ENCODE results near the gene MIPEP. TPM values are rescaled to one million over a fixed set of nuclear protein-coding genes. Genes with fewer than 3 reads are reported as not detected.
A peak's percentile ranks its signal among the peaks of the same experiment; 100 is the strongest.

MIPEP gene
- polyA plus RNA-seq, 6 donors from 2014 or later, result 5.1 to 27.3 (median 22.4) TPM

GRCh38 chr13:23715092-23715761, 174.0 kb downstream of the MIPEP start:
- peaks cover 12 to 24% (median 21%) of the 10 kb centered on the region in 3 donors for H3K27me3 Mint-ChIP-seq
- no peak for DNase-seq
- peaks cover 0 to 11% (median 7%) of the 10 kb centered on the region in 3 donors for H3K4me1 Mint-ChIP-seq
- H3K9me3 Mint-ChIP-seq, result peaks cover 0 to 14% (median 6%) of the 10 kb centered on the region in 7 donors
- peak overlapping the region in 2 of 8 donors; percentile 49 to 50 for H3K4me3 Mint-ChIP-seq
- ATAC-seq (ENCODE audit: low read depth in 2 of 2), result no peak
- peak overlapping the region in 1 of 6 donors; percentile 69 for H3K27ac Mint-ChIP-seq
- H3K36me3 Mint-ChIP-seq, result peaks cover 0 to 27% of the 10 kb centered on the region in 2 donors

DNA sequence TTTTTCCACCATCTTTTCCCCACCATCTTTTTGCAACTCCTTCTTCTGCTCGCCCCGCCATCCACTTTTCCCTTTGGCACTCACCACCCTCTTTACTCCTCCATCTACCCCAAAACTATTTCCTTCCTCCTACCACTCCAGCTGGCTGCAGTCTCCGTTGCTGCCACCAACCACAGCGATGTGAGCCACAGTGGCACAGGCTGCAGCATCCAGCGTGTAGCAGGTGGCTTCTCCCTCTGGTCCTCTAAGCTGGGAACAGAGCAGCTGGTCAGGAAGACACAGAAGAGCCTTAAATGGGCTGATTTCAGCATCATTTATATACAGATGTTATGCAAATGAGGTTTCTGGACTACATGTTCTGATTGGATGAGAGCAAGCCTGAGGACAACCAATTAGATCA, 174.5 kb downstream of the MIPEP start:
- H3K9me3 Mint-ChIP-seq, result peaks cover 0 to 14% (median 6%) of the 10 kb centered on the region in 7 donors
- H3K4me1 Mint-ChIP-seq, result peaks cover 0 to 11% (median 7%) of the 10 kb centered on the region in 3 donors
- peak overlapping the region in 1 of 8 donors; percentile 9 for H3K4me3 Mint-ChIP-seq
- no peak for ATAC-seq (ENCODE audit: low read depth in 2 of 2)
- DNase-seq, result no peak
- peaks cover 0 to 27% of the 10 kb centered on the region in 2 donors for H3K36me3 Mint-ChIP-seq
- peaks cover 12 to 24% (median 21%) of the 10 kb centered on the region in 3 donors for H3K27me3 Mint-ChIP-seq
- H3K27ac Mint-ChIP-seq, result peak overlapping the region in 1 of 6 donors; percentile 69

- ATAC-seq (ENCODE audit: low read depth in 2 of 2), result no peak
- no peak overlapping the region for H3K27ac Mint-ChIP-seq
- H3K9me3 Mint-ChIP-seq, result peaks cover 0 to 14% (median 6%) of the 10 kb centered on the region in 7 donors
- DNase-seq, result no peak
- H3K36me3 Mint-ChIP-seq, result peaks cover 0 to 27% of the 10 kb centered on the region in 2 donors
- H3K27me3 Mint-ChIP-seq, result peaks cover 9 to 24% (median 21%) of the 10 kb centered on the region in 3 donors
- H3K4me3 Mint-ChIP-seq, result no peak overlapping the region
- H3K4me1 Mint-ChIP-seq, result peaks cover 0 to 7% (median 4%) of the 10 kb centered on the region in 3 donors
Observed at GRCh38 chr13:23711355-23711754, 177.8 kb downstream of the MIPEP start.

GRCh38 chr13:23710366-23710765, 178.8 kb downstream of the MIPEP start:
- no peak overlapping the region for H3K4me3 Mint-ChIP-seq
- ATAC-seq (ENCODE audit: low read depth in 2 of 2) (no peak), DNase-seq (no peak)
- peaks cover 9 to 25% (median 23%) of the 10 kb centered on the region in 3 donors for H3K27me3 Mint-ChIP-seq
- H3K9me3 Mint-ChIP-seq, result peaks cover 0 to 14% (median 6%) of the 10 kb centered on the region in 7 donors
- H3K27ac Mint-ChIP-seq, result no peak overlapping the region
- H3K36me3 Mint-ChIP-seq, result peaks cover 0 to 27% of the 10 kb centered on the region in 2 donors
- H3K4me1 Mint-ChIP-seq, result peaks cover 0 to 5% (median 4%) of the 10 kb centered on the region in 3 donors

DNA sequence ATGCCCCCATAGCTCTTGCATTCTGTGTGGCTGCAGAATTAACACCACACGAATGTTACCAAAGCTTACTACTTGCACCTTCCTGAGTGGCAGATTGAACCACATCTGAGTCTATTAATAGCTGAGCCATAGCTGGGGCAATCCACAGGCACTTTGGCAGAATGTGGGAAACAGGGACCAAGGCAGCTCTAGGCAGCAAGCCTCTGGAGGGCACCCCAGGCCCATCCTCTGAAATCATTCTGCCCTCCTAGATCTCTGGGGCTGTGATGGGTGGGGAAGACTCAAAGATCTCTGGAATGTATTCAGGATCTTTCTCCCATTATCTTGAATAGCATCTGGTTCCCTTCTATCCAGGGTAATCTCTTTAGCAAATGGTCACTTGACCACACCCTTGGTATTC, 179.7 kb downstream of the MIPEP start:
- ATAC-seq (ENCODE audit: low read depth in 2 of 2) (no peak), DNase-seq (no peak)
- Mint-ChIP-seq H3K4me1 (peaks cover 5 to 6% (median 5%) of the 10 kb centered on the region in 3 donors), H3K4me3 (no peak overlapping the region), H3K27ac (no peak overlapping the region), H3K27me3 (peaks cover 9 to 26% (median 19%) of the 10 kb centered on the region in 3 donors), H3K36me3 (peaks cover 0 to 22% of the 10 kb centered on the region in 2 donors), H3K9me3 (peaks cover 0 to 14% (median 6%) of the 10 kb centered on the region in 7 donors)

- no peak overlapping the region for H3K27ac Mint-ChIP-seq
- peaks cover 0 to 6% of the 10 kb centered on the region in 2 donors for H3K36me3 Mint-ChIP-seq
- peaks cover 4 to 14% (median 5%) of the 10 kb centered on the region in 3 donors for H3K27me3 Mint-ChIP-seq
- DNase-seq (no peak), ATAC-seq (ENCODE audit: low read depth in 2 of 2) (no peak)
- H3K4me3 Mint-ChIP-seq, result no peak overlapping the region
- H3K9me3 Mint-ChIP-seq, result peaks cover 0 to 7% (median 5%) of the 10 kb centered on the region in 7 donors
- H3K4me1 Mint-ChIP-seq, result peaks cover 5 to 7% (median 6%) of the 10 kb centered on the region in 3 donors
Observed at GRCh38 chr13:23707674-23708073, 181.5 kb downstream of the MIPEP start.

DNA sequence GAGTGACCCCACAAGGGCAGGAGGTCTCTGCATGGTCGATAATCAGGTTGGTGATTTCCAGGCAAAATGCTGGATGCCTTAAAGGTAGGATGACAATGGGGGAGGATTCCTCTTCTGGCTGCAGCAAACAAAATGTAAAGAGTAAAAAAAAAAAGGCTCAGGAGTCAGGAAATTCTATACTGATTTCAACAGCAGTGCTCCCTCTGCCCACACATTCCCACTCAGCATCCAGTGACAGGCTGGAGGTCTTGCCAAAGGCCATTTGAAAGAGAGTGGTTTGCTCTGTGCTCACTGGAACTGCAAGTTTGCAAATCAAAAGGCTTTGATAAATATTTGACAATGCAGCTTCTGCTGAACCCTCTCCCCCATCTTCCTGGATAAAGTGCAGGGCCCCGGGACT, 183.6 kb downstream of the MIPEP start:
- peaks cover 5 to 7% (median 6%) of the 10 kb centered on the region in 3 donors for H3K4me1 Mint-ChIP-seq
- ATAC-seq (ENCODE audit: low read depth in 2 of 2) (no peak), DNase-seq (no peak)
- no peak overlapping the region for H3K4me3 Mint-ChIP-seq
- peaks cover 19 to 30% (median 20%) of the 10 kb centered on the region in 3 donors for H3K27me3 Mint-ChIP-seq
- no peak overlapping the region for H3K27ac Mint-ChIP-seq
- H3K9me3 Mint-ChIP-seq, result peaks cover 0 to under 1% (median 0%) of the 10 kb centered on the region in 7 donors
- no peaks in the 10 kb centered on the region for H3K36me3 Mint-ChIP-seq

- H3K36me3 Mint-ChIP-seq, result no peaks in the 10 kb centered on the region
- DNase-seq, result no peak
- H3K4me3 Mint-ChIP-seq, result no peak overlapping the region
- peaks cover 20 to 41% (median 23%) of the 10 kb centered on the region in 3 donors for H3K27me3 Mint-ChIP-seq
- no peak for ATAC-seq (ENCODE audit: low read depth in 2 of 2)
- peaks cover 0 to 1% (median 0%) of the 10 kb centered on the region in 7 donors for H3K9me3 Mint-ChIP-seq
- H3K4me1 Mint-ChIP-seq, result peaks cover 5 to 7% (median 6%) of the 10 kb centered on the region in 3 donors
- no peak overlapping the region for H3K27ac Mint-ChIP-seq
Observed at GRCh38 chr13:23703246-23703860, 185.8 kb downstream of the MIPEP start.

GRCh38 chr13:23701636-23702035, 187.6 kb downstream of the MIPEP start:
- Mint-ChIP-seq H3K27me3 (peaks cover 20 to 41% (median 26%) of the 10 kb centered on the region in 3 donors), H3K36me3 (no peaks in the 10 kb centered on the region)

GRCh38 chr13:23701186-23701585, 188.0 kb downstream of the MIPEP start:
- DNase-seq (no peak), ATAC-seq (ENCODE audit: low read depth in 2 of 2) (no peak)
- H3K4me1 Mint-ChIP-seq, result peaks cover 15 to 16% (median 16%) of the 10 kb centered on the region in 3 donors
- H3K9me3 Mint-ChIP-seq, result peaks cover 0 to 1% (median 0%) of the 10 kb centered on the region in 7 donors
- H3K4me3 Mint-ChIP-seq, result no peak overlapping the region
- H3K27ac Mint-ChIP-seq, result no peak overlapping the region
- H3K27me3 Mint-ChIP-seq, result peaks cover 20 to 41% (median 23%) of the 10 kb centered on the region in 3 donors
- H3K36me3 Mint-ChIP-seq, result no peaks in the 10 kb centered on the region

More at GRCh38 chr13:23701636-23702035, 187.6 kb downstream of the MIPEP start:
- Mint-ChIP-seq H3K27ac (no peak overlapping the region), H3K9me3 (peaks cover 0 to 1% (median 0%) of the 10 kb centered on the region in 7 donors), H3K4me3 (no peak overlapping the region), H3K4me1 (peaks cover 10 to 14% (median 12%) of the 10 kb centered on the region in 3 donors)
- no peak for ATAC-seq (ENCODE audit: low read depth in 2 of 2)
- DNase-seq, result no peak

DNA sequence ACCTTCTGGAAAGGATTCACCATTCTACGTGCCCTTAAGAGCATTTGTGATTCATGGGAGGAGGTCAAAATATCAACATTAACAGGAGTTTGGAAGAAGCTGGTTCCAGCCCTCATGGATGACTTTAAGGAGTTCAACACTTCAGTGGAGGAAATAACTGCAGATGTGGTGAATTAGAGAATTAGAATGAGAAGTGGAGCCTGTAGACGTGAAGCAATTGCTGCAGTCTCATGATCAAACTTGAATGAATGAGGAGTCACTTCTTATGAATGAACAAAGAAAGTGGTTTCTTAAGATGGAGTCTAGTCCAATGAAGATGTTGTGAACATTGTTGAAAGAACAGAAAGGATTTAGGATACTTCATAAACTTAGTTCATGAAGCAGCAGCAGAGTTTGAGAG, 189.9 kb downstream of the MIPEP start:
- Mint-ChIP-seq H3K4me1 (peaks cover 17 to 21% (median 17%) of the 10 kb centered on the region in 3 donors), H3K27me3 (peaks cover 15 to 27% (median 23%) of the 10 kb centered on the region in 3 donors), H3K9me3 (peaks cover 0 to 1% (median 0%) of the 10 kb centered on the region in 7 donors), H3K4me3 (no peak overlapping the region), H3K36me3 (no peaks in the 10 kb centered on the region), H3K27ac (no peak overlapping the region)
- ATAC-seq (ENCODE audit: low read depth in 2 of 2) (no peak), DNase-seq (no peak)

DNA sequence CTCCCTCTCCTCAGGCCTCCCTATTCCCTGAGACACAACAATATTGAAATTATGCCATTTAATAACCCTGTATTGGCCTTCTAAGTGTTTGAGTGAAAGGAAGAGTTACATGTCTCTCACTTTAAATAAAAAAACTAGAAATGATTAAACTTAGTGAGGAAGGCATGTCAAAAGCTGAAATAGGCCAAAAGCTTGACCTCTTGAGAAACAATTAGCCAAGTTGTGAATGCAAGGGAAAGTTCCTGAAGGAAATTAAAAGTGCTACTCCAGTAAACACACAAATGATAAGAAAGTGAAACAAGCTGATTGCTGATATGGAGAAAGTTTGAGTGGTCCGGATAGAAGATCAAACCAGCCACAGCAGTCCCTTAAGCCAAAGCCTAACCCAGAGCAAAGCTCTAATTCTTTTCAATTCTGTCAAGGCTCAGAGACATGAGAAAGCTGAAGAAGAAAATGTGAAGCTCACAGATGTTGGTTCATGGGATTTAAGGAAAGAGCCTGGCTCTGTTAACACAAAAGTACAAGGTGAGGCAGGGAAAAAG, 191.4 kb downstream of the MIPEP start:
- no peaks in the 10 kb centered on the region for H3K36me3 Mint-ChIP-seq
- ATAC-seq (ENCODE audit: low read depth in 2 of 2) (no peak), DNase-seq (no peak)
- peaks cover 17 to 21% (median 17%) of the 10 kb centered on the region in 3 donors for H3K4me1 Mint-ChIP-seq
- H3K4me3 Mint-ChIP-seq, result peak overlapping the region in 1 of 8 donors; percentile 20
- H3K27me3 Mint-ChIP-seq, result peaks cover 15 to 27% (median 23%) of the 10 kb centered on the region in 3 donors
- peaks cover 0 to 1% (median 0%) of the 10 kb centered on the region in 7 donors for H3K9me3 Mint-ChIP-seq
- H3K27ac Mint-ChIP-seq, result peak overlapping the region in 1 of 6 donors; percentile 57

DNA sequence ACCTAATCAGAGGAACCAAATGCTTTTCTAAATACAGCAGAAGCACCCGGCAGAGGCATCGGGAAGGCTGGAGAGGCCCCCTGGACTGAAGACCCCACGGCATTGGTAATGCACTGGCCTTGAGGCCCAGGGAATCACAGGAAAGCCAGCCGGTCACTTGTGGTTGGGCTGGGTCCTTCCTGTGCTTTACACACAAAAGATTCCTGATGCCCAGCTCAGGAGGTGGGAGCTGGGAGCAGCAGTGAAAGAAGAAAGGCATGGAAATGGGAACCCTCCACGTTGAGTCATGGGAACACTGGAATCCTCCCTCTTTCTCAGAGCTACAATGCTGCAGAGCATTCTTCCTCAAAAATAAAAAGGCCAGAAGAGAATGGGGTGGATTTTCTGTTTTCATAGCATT, 192.6 kb downstream of the MIPEP start:
- Mint-ChIP-seq H3K27ac (peak overlapping the region in 3 of 6 donors; percentile 79 to 97 (median 93)), H3K36me3 (no peaks in the 10 kb centered on the region), H3K9me3 (peaks cover 0 to 1% (median 0%) of the 10 kb centered on the region in 7 donors), H3K4me3 (peak overlapping the region in 4 of 8 donors; percentile 55 to 90 (median 84)), H3K27me3 (peaks cover 4 to 18% (median 17%) of the 10 kb centered on the region in 3 donors), H3K4me1 (peaks cover 17 to 21% (median 17%) of the 10 kb centered on the region in 3 donors)
- DNase-seq (no peak), ATAC-seq (ENCODE audit: low read depth in 2 of 2) (no peak)
